ENCODE measurements around the gene LIPI. TPM values are rescaled to one million over a fixed set of nuclear protein-coding genes. Genes with fewer than 3 reads are reported as not detected.
"Not testable (repeated sequence)": the region's sequence is repeated elsewhere in the genome, so short reads cannot be mapped to it uniquely, and the experiment has no call there.

Gene LIPI
- total RNA-seq, 2 donors from 2014 or later, result not detected

GRCh38 chr21:14070049-14070893 is 140.5 kb downstream of the LIPI start:
- Mint-ChIP-seq H3K36me3 (peaks cover 6 to 8% of the 10 kb centered on the region in 2 donors), H3K9me3 (peaks cover 0 to 7% of the 10 kb centered on the region in 2 donors), H3K27ac (peak overlapping the region in 1 of 2 donors; percentile 65)
- ATAC-seq, result no peak
- no peak for DNase-seq (ENCODE audit: low spot score in 2 of 2)

DNA sequence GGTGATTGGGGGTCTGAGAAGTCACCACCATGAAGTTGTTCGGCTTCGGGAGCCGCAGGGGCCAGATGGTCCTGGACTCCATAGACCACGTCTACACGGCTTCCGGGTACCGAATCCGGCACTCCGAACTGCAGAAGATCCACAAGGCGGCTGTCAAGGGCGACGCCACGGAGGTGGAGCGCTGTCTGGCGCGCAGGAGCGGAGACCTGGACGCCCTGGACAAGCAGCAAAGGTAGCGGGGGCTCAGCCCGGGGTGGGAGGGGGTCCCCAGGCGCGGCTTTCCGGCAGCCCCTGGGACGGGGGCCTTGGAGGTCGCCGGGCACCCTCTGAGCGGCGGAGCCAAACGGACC is 146.5 kb downstream of the LIPI start:
- Mint-ChIP-seq H3K9me3 (no peaks in the 10 kb centered on the region), H3K27ac (no peak overlapping the region), H3K36me3 (peaks cover 4 to 12% of the 10 kb centered on the region in 2 donors)
- no peak for DNase-seq (ENCODE audit: low spot score in 2 of 2)
- no peak for ATAC-seq

GRCh38 chr21:14063620-14064295 is 147.0 kb downstream of the LIPI start:
- not testable (repeated sequence) for ATAC-seq; H3K9me3 Mint-ChIP-seq; DNase-seq (ENCODE audit: low spot score in 2 of 2); H3K27ac Mint-ChIP-seq
- peaks cover 4 to 12% of the 10 kb centered on the region in 2 donors for H3K36me3 Mint-ChIP-seq

GRCh38 chr21:14062684-14063083 is 148.1 kb downstream of the LIPI start:
- ATAC-seq; H3K27ac Mint-ChIP-seq; H3K9me3 Mint-ChIP-seq; DNase-seq (ENCODE audit: low spot score in 2 of 2): not testable (repeated sequence)
- H3K36me3 Mint-ChIP-seq, result peaks cover 4 to 12% of the 10 kb centered on the region in 2 donors

GRCh38 chr21:14061820-14062219 is 148.9 kb downstream of the LIPI start:
- not testable (repeated sequence) for H3K9me3 Mint-ChIP-seq; H3K27ac Mint-ChIP-seq; ATAC-seq; DNase-seq (ENCODE audit: low spot score in 2 of 2)
- peaks cover 4 to 12% of the 10 kb centered on the region in 2 donors for H3K36me3 Mint-ChIP-seq

GRCh38 chr21:14058995-14059627 is 151.6 kb downstream of the LIPI start:
- not testable (repeated sequence) for H3K9me3 Mint-ChIP-seq; DNase-seq (ENCODE audit: low spot score in 2 of 2)
- ATAC-seq, result peak in 1 of 2 donors; percentile 23

More at GRCh38 chr21:14058995-14059627, 151.6 kb downstream of the LIPI start:
- Mint-ChIP-seq H3K36me3 (peaks cover 2 to 12% of the 10 kb centered on the region in 2 donors), H3K27ac (peak overlapping the region in 1 of 2 donors; percentile 70)

Other genes with a start within 250 kb of the LIPI start
- 1 to 10 TPM; 7.4 to 8.2 TPM for gene RBM11, start 5.2 kb upstream of the LIPI start, total RNA-seq
- 10 to 100 TPM; 35.6 to 40.8 TPM for gene HSPA13, start 172.2 kb upstream of the LIPI start, total RNA-seq

Data from activated naive CD4-positive, alpha-beta T cell treated with anti-CD3 and anti-CD28 coated beads, Interleukin-2, amount 50 U/mL, for 72 hours (primary cell).